GM21723 (cell line): Measurements from ENCODE around the gene CABP2.
"Not testable (repeated sequence)": the region's sequence is repeated elsewhere in the genome, so short reads cannot be mapped to it uniquely, and the experiment has no call there.

Source experiments
- ATAC-seq: cut with Tn5 transposase; IDR thresholded peaks from one replicate; pipeline ENCODE4 v1.9.1; 2021; ENCODE audit warnings: mild to moderate bottlenecking, moderate library complexity; ENCODE audit not compliant: unreplicated experiment

The CABP2 gene

GRCh38 chr11:67522844-67523555 is at the start of gene CABP2:
Gene CABP2 (minus strand): TSS chr11:67523446. CDS start chr11:67523326, 120 bp downstream.
- ATAC-seq = no peak

GRCh38 chr11:67572747-67573419 is 49.6 kb upstream of the CABP2 start:
- ATAC-seq = no peak

GRCh38 chr11:67572305-67572704 is 49.1 kb upstream of the CABP2 start:
- ATAC-seq = no peak

- no peak for ATAC-seq
Measured at GRCh38 chr11:67571443-67571842, 48.2 kb upstream of the CABP2 start.

- ATAC-seq = no peak
Measured at GRCh38 chr11:67564230-67564629, 41.0 kb upstream of the CABP2 start.

GRCh38 chr11:67563705-67564114 is 40.5 kb upstream of the CABP2 start:
- not testable (repeated sequence) for ATAC-seq

GRCh38 chr11:67562963-67563704 is 39.9 kb upstream of the CABP2 start:
- no peak for ATAC-seq

- peak; percentile 67 for ATAC-seq
Measured at GRCh38 chr11:67561971-67562619, 38.8 kb upstream of the CABP2 start.

- no peak for ATAC-seq
Measured at GRCh38 chr11:67558084-67558772, 35.0 kb upstream of the CABP2 start.

- ATAC-seq = no peak
Measured at GRCh38 chr11:67556244-67556643, 33.0 kb upstream of the CABP2 start.

GRCh38 chr11:67551697-67552096 is 28.5 kb upstream of the CABP2 start:
- ATAC-seq = not testable (repeated sequence)

GRCh38 chr11:67551127-67551526 is 27.9 kb upstream of the CABP2 start:
- ATAC-seq = no peak

- no peak for ATAC-seq
Measured at GRCh38 chr11:67548555-67549110, 25.4 kb upstream of the CABP2 start.

GRCh38 chr11:67548112-67548511 is 24.9 kb upstream of the CABP2 start:
- ATAC-seq = not testable (repeated sequence)

GRCh38 chr11:67545280-67545679 is 22.0 kb upstream of the CABP2 start:
- no peak for ATAC-seq

GRCh38 chr11:67544616-67545242 is 21.5 kb upstream of the CABP2 start:
- no peak for ATAC-seq

- ATAC-seq = no peak
Measured at GRCh38 chr11:67543585-67543984, 20.3 kb upstream of the CABP2 start.

- ATAC-seq = no peak
Measured at GRCh38 chr11:67542971-67543370, 19.7 kb upstream of the CABP2 start.

GRCh38 chr11:67542169-67542568 is 18.9 kb upstream of the CABP2 start:
- no peak for ATAC-seq

- ATAC-seq = no peak
Measured at GRCh38 chr11:67541198-67541597, 18.0 kb upstream of the CABP2 start.
